A549 treated with Hydrocortisone at 1 μM for 4 hours (cell line): ENCODE data around the gene ZNF248. TPM values are rescaled to one million over a fixed set of nuclear protein-coding genes. Genes with fewer than 3 reads are reported as not detected.

ENCODE experiments used
- total RNA-seq: library from RNA; stranded (reverse); fragments of 200-300 nt; extraction: Qiagen RNA extraction; gene quantifications from 5 replicates; pipeline ENCODE4 v1.2.3, GENCODE V29; 2022

Gene ZNF248
- total RNA-seq: 3.4 to 5.0 TPM (median 4.0 TPM) in 5 replicates

GRCh38 chr10:37857287-37858211, at the start of gene ZNF248:
ZNF248 (minus strand) TSS chr10:37857610; CDS start chr10:37856310, 1,300 bp downstream.

Other genes starting within 250 kb of the ZNF248 start
- 1.1 to 2.4 TPM (median 1.8 TPM) in 5 replicates for gene ZNF25, start 119.0 kb upstream of the ZNF248 start, total RNA-seq
- 5.3 to 8.9 TPM (median 7.9 TPM) in 5 replicates for gene ZNF33A, start 153.1 kb upstream of the ZNF248 start, total RNA-seq
- gene ZNF37A, start 236.7 kb upstream of the ZNF248 start, total RNA-seq: 4.0 to 7.0 TPM (median 5.0 TPM) in 5 replicates